Hepatocyte (in vitro differentiated cells): Measurements from ENCODE around the gene EVC2.

Source experiments
- CTCF ChIP-seq: fragments of 200-600 bp; sonication (generic); IDR thresholded peaks from 2 replicates; pipeline ENCODE4 v1.5.1; 2016; ENCODE audit warnings: antibody characterized with exemption, mild to moderate bottlenecking; ENCODE audit not compliant: poor library complexity
- EZH2 ChIP-seq: fragments of 200-600 bp; sonication (generic); IDR thresholded peaks from 2 replicates; pipeline ENCODE4 v1.6.1; 2016; ENCODE audit warnings: antibody characterized with exemption, mild to moderate bottlenecking, borderline replicate concordance
- EZH2phosphoT487 ChIP-seq: fragments of 200-600 bp; sonication (generic); IDR thresholded peaks from one replicate; pipeline ENCODE4 v1.6.1; 2018; ENCODE audit warnings: antibody characterized with exemption, mild to moderate bottlenecking, low read depth, moderate library complexity; ENCODE audit not compliant: unreplicated experiment, severe bottlenecking

GRCh38 chr4:5547651-5548249 is 160.6 kb downstream of the EVC2 start:
- TF ChIP-seq CTCF (no peak), EZH2phosphoT487 (no peak), EZH2 (no peak)
